ENCODE results near the gene HYCC1. TPM values are rescaled to one million over a fixed set of nuclear protein-coding genes. Genes with fewer than 3 reads are reported as not detected.
"Not testable (repeated sequence)": the region's sequence is repeated elsewhere in the genome, so short reads cannot be mapped to it uniquely, and the experiment has no call there.

Gene HYCC1
- total RNA-seq, 4 donors from 2014 or later: 3.7 to 19.8 (median 8.5) TPM

- Histone ChIP-seq H3K27me3 (no peaks in the 10 kb centered on the region), H3K4me1 (no peaks in the 10 kb centered on the region), H3K4me3 (no peak overlapping the region), H3K36me3 (no peaks in the 10 kb centered on the region), H3K27ac (no peak overlapping the region), H3K9me3 (no peaks in the 10 kb centered on the region)
- TF ChIP-seq CTCF (IDR thresholded peaks at IDR 0.05) (no peak), POLR2AphosphoS5 (IDR thresholded peaks at IDR 0.05) (no peak), EP300 (IDR thresholded peaks at IDR 0.05; ENCODE audit: low read depth) (no peak), POLR2A (IDR thresholded peaks at IDR 0.05) (no peak)
- in situ Hi-C loops (cut with MboI; ENCODE audit: low pct_ligation_motif_present in 1 of 4, low pct_unique_long_range_greater_than_20kb in 1 of 4, low sequenced_read_pairs in 3 of 4): no loop called here
- intact Hi-C loops (cut with DNase I; ENCODE audit: low total_unique reads): no loop called here
- WGBS, 2 donors (ENCODE audit: low coverage in 1 of 2): 93 to 98% methylated on average over 6 of the region's 6 CpGs
- no peak for DNase-seq
These were observed 30.6 kb downstream of the HYCC1 start for GRCh38 chr7:22983257-22983855.

- H3K27ac ChIP-seq: peak overlapping the region in 1 of 4 donors; percentile 13
- no peak for DNase-seq
- no peaks in the 10 kb centered on the region for H3K36me3 ChIP-seq
- H3K4me1 ChIP-seq: no peaks in the 10 kb centered on the region
- TF ChIP-seq POLR2A (IDR thresholded peaks at IDR 0.05): no peak
- TF ChIP-seq EP300 (IDR thresholded peaks at IDR 0.05; ENCODE audit: low read depth): no peak
- no peak for TF ChIP-seq CTCF (IDR thresholded peaks at IDR 0.05)
- TF ChIP-seq POLR2AphosphoS5 (IDR thresholded peaks at IDR 0.05): no peak
- 92 to 95% methylated on average over 3 of the region's 3 CpGs for whole genome bisulfite sequencing, 2 donors (ENCODE audit: low coverage in 1 of 2)
- intact Hi-C loops (cut with DNase I; ENCODE audit: low total_unique reads): no loop called here
- no peaks in the 10 kb centered on the region for H3K27me3 ChIP-seq
- H3K4me3 ChIP-seq: no peak overlapping the region
- in situ Hi-C loops (cut with MboI; ENCODE audit: low pct_ligation_motif_present in 1 of 4, low pct_unique_long_range_greater_than_20kb in 1 of 4, low sequenced_read_pairs in 3 of 4): no loop called here
- H3K9me3 ChIP-seq: no peaks in the 10 kb centered on the region
These were observed 33.5 kb downstream of the HYCC1 start for GRCh38 chr7:22980422-22980821.

- no peak overlapping the region for H3K27ac ChIP-seq
- no peak overlapping the region for H3K4me3 ChIP-seq
- in situ Hi-C loops (cut with MboI; ENCODE audit: low pct_ligation_motif_present in 1 of 4, low pct_unique_long_range_greater_than_20kb in 1 of 4, low sequenced_read_pairs in 3 of 4) (no loop called here), intact Hi-C loops (cut with DNase I; ENCODE audit: low total_unique reads) (no loop called here)
- H3K4me1 ChIP-seq: no peaks in the 10 kb centered on the region
- H3K27me3 ChIP-seq: no peaks in the 10 kb centered on the region
- no peak for DNase-seq
- 91 to 100% methylated on average over 1 of the region's 1 CpG for WGBS, 2 donors (ENCODE audit: low coverage in 1 of 2)
- no peaks in the 10 kb centered on the region for H3K36me3 ChIP-seq
- no peaks in the 10 kb centered on the region for H3K9me3 ChIP-seq
- TF ChIP-seq POLR2A (IDR thresholded peaks at IDR 0.05): no peak
- TF ChIP-seq CTCF (IDR thresholded peaks at IDR 0.05): no peak
- no peak for TF ChIP-seq POLR2AphosphoS5 (IDR thresholded peaks at IDR 0.05)
- no peak for TF ChIP-seq EP300 (IDR thresholded peaks at IDR 0.05; ENCODE audit: low read depth)
These were observed 34.1 kb downstream of the HYCC1 start for GRCh38 chr7:22979861-22980260.

GRCh38 chr7:22979251-22979650 lies 34.7 kb downstream of the HYCC1 start:
- in situ Hi-C loops (cut with MboI; ENCODE audit: low pct_ligation_motif_present in 1 of 4, low pct_unique_long_range_greater_than_20kb in 1 of 4, low sequenced_read_pairs in 3 of 4): no loop called here
- TF ChIP-seq EP300 (IDR thresholded peaks at IDR 0.05; ENCODE audit: low read depth): no peak
- no peak for TF ChIP-seq CTCF (IDR thresholded peaks at IDR 0.05)
- TF ChIP-seq POLR2A (IDR thresholded peaks at IDR 0.05): no peak

GRCh38 chr7:22974636-22975035 lies 39.3 kb downstream of the HYCC1 start:
- DNase-seq; H3K27ac ChIP-seq; H3K36me3 ChIP-seq; H3K9me3 ChIP-seq; H3K4me1 ChIP-seq; intact Hi-C loops (cut with DNase I; ENCODE audit: low total_unique reads); H3K4me3 ChIP-seq; H3K27me3 ChIP-seq; in situ Hi-C loops (cut with MboI; ENCODE audit: low pct_ligation_motif_present in 1 of 4, low pct_unique_long_range_greater_than_20kb in 1 of 4, low sequenced_read_pairs in 3 of 4): not testable (repeated sequence)
- WGBS, 2 donors (ENCODE audit: low coverage in 1 of 2): 52% methylated on average over 3 of the region's 3 CpGs; no CpG with 5 or more reads in 1 of the 2 donors

More at GRCh38 chr7:22979251-22979650, 34.7 kb downstream of the HYCC1 start:
- WGBS, 2 donors (ENCODE audit: low coverage in 1 of 2): 97 to 100% methylated on average over 2 of the region's 2 CpGs
- intact Hi-C loops (cut with DNase I; ENCODE audit: low total_unique reads): no loop called here
- Histone ChIP-seq H3K4me1 (no peaks in the 10 kb centered on the region), H3K27me3 (no peaks in the 10 kb centered on the region), H3K4me3 (no peak overlapping the region), H3K36me3 (no peaks in the 10 kb centered on the region), H3K9me3 (no peaks in the 10 kb centered on the region), H3K27ac (no peak overlapping the region)
- no peak for DNase-seq

All from transverse colon (tissue), 4 donors.